Liver (tissue), 9 donors: ENCODE measurements around the gene CDH23. TPM values are rescaled to one million over a fixed set of nuclear protein-coding genes. Genes with fewer than 3 reads are reported as not detected.
A peak's percentile ranks its signal among the peaks of the same experiment; 100 is the strongest.

Experiments
- DNase-seq: peaks from one replicate; pipeline ENCODE4 v3.0.0-alpha.2; 2017; ENCODE audit warnings: low spot score
- H3K27ac ChIP-seq, 2 donors: one replicate each; pipeline ENCODE4 v1.7.0; 2013; ENCODE audit warnings: inconsistent platforms in 2 of 2, low read length in 2 of 2, control low read depth in 1 of 2, low read depth in 1 of 2, mild to moderate bottlenecking in 1 of 2
- H3K27me3 ChIP-seq, 4 donors: one replicate each; pipeline versions ENCODE4 v1.6.1 to v1.7.0; 2013; ENCODE audit warnings: low read length in 3 of 4, inconsistent platforms in 1 of 4, mild to moderate bottlenecking in 1 of 4, moderate library complexity in 1 of 4; ENCODE audit not compliant: control insufficient read depth in 4 of 4, insufficient read depth in 4 of 4
- H3K36me3 ChIP-seq, 4 donors: one replicate each; pipeline versions ENCODE4 v1.6.1 to v1.7.0; 2013; ENCODE audit warnings: low read length in 3 of 4, mild to moderate bottlenecking in 3 of 4, low read depth in 1 of 4, moderate library complexity in 1 of 4; ENCODE audit not compliant: control insufficient read depth in 4 of 4, insufficient read depth in 3 of 4
- H3K4me1 ChIP-seq, 4 donors: one replicate each; pipeline versions ENCODE4 v1.6.1 to v1.7.0; 2013; ENCODE audit warnings: low read length in 3 of 4, mild to moderate bottlenecking in 3 of 4, moderate library complexity in 1 of 4; ENCODE audit not compliant: control insufficient read depth in 4 of 4, insufficient read depth in 4 of 4
- H3K4me3 ChIP-seq, 3 donors: one replicate each; pipeline versions ENCODE4 v1.6.1 to v1.7.0; 2013; ENCODE audit warnings: low read length in 3 of 3, control low read depth in 1 of 3, low read depth in 1 of 3, mild to moderate bottlenecking in 1 of 3
- H3K9ac ChIP-seq, 2 donors: one replicate each; pipeline ENCODE4 v1.7.0; 2013; ENCODE audit warnings: low read length in 2 of 2, mild to moderate bottlenecking in 2 of 2, moderate library complexity in 2 of 2, control low read depth in 1 of 2, low read depth in 1 of 2
- H3K9me3 ChIP-seq, 4 donors: one replicate each; pipeline versions ENCODE4 v1.6.1 to v1.7.0; 2013; ENCODE audit warnings: low read length in 3 of 4; ENCODE audit not compliant: control insufficient read depth in 4 of 4
- CTCF ChIP-seq: fragments of 150-350 bp; IDR thresholded peaks from 2 replicates; pipeline ENCODE4 v1.5.1; 2017; ENCODE audit warnings: improper control_type of control experiment, low read depth, low read length; ENCODE audit not compliant: missing input control
- FOXA1 ChIP-seq: IDR thresholded peaks from 2 replicates; pipeline ENCODE4 v1.6.1; 2016; ENCODE audit warnings: antibody characterized with exemption
- FOXA2 ChIP-seq: IDR thresholded peaks from 2 replicates; pipeline ENCODE4 v1.6.1; 2016; ENCODE audit warnings: antibody characterized with exemption
- GABPA ChIP-seq, 2 donors: IDR thresholded peaks in 1 of 2; conservative IDR thresholded peaks in 1 of 2; 2 replicates each; pipeline ENCODE4 v1.6.1; 2016; ENCODE audit warnings: antibody characterized with exemption in 2 of 2, mild to moderate bottlenecking in 1 of 2, moderate library complexity in 1 of 2
- HNF4A ChIP-seq, 2 donors: conservative IDR thresholded peaks; 2 replicates each; pipeline ENCODE4 v1.6.1; 2016; ENCODE audit warnings: antibody characterized with exemption in 2 of 2, mild to moderate bottlenecking in 2 of 2
- HNF4G ChIP-seq: IDR thresholded peaks from 2 replicates; pipeline ENCODE4 v1.6.1; 2016; ENCODE audit warnings: antibody characterized with exemption
- JUND ChIP-seq, 2 donors: IDR thresholded peaks; 2 replicates each; pipeline ENCODE4 v1.6.1; 2016; ENCODE audit warnings: antibody characterized with exemption in 2 of 2
- MAX ChIP-seq: IDR thresholded peaks from 2 replicates; pipeline ENCODE4 v1.6.1; 2016; ENCODE audit warnings: antibody characterized with exemption
- NR2F2 ChIP-seq: IDR thresholded peaks from 2 replicates; pipeline ENCODE4 v1.6.1; 2016; ENCODE audit warnings: antibody characterized with exemption
- RXRA ChIP-seq, 2 donors: IDR thresholded peaks; 2 replicates each; pipeline ENCODE4 v1.6.1; 2017 to 2018; ENCODE audit warnings: antibody characterized with exemption in 2 of 2, mild to moderate bottlenecking in 1 of 2
- SP1 ChIP-seq: IDR thresholded peaks from 2 replicates; pipeline ENCODE4 v1.6.1; 2018; ENCODE audit warnings: antibody characterized with exemption, mild to moderate bottlenecking
- TAF1 ChIP-seq: conservative IDR thresholded peaks from 2 replicates; pipeline ENCODE4 v1.6.1; 2016; ENCODE audit warnings: antibody characterized with exemption, mild to moderate bottlenecking
- YY1 ChIP-seq: IDR thresholded peaks from 2 replicates; pipeline ENCODE4 v1.6.1; 2016; ENCODE audit warnings: antibody characterized with exemption, mild to moderate bottlenecking
- WGBS: extraction: QIAGEN DNeasy Blood & Tissue Kit; methylation state at CpG from one replicate; pipeline ENCODE4 v1.1.7; 2013; 5-methylcytosine and 5-hydroxymethylcytosine counted together
- polyA plus RNA-seq, 2 donors: library from polyadenylated mRNA; stranded (reverse) in 1 of 2; unstranded in 1 of 2; fragments of 200-250 nt in 1 of 2; fragments of >200 nt in 1 of 2; fragmentation: Nextera tagmentation in 1 of 2; extraction: Ambion mirVana in 1 of 2; gene quantifications; one replicate each; pipeline versions ENCODE4 v1.2.1 to v1.2.3, GENCODE V29; 2013 to 2015
- total RNA-seq, 2 donors: library from RNA; depleted of rRNA; stranded (reverse); fragments of >200 nt; gene quantifications; one replicate each; pipeline ENCODE4 v1.2.3, GENCODE V29; 2014
- TF ChIP-seq, protein P1 (sequence below): IDR thresholded peaks from 2 replicates; pipeline ENCODE4 v1.6.1; 2016; ENCODE audit warnings: antibody characterized with exemption
- donor health status: healthy.
- donor health status: healthy.
- donor health status: healthy.
- donor health status: healthy.
- donor health status: healthy.

Gene CDH23
- total and polyA plus RNA-seq, 4 donors, result 1.5 to 4.7 (median 3.4) TPM

DNA sequence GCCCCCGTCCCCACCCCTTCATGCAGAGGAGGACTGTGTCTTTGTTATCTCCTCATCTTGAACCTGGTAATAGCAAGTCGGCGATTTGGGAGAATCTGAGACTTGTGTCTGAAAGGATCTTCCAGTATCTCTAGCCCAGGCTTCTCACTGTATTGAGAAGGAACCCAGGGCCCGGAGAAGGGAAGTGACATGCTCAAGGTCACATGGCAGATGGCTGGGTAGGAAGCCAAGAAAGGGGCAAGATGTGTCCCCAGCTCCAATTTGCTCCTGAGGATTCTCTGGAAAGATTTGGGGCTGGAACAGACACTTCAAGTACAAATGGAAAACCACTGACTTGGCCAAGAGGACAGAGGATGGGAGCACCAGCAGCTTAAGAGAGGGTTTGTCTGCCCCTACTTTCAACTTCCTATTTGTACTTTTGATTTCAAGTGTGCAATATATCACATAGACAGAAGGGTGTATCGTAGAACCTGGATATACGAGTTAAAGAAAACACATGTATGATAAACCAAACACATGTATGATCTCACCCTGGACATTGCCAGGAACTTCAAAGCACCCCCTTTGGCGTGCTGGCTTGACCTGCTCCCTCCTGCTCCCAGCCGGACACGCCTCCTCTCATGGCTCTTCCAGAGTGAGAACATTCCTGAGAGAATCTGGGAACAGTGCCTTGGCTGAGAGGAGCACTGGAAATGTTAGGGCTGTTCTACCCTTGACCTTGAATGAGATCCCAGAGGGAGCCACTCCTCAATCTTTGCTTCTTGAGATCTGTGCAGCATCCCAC, 79.7 kb downstream of the CDH23 start:
- H3K36me3 ChIP-seq, result no peaks in the 10 kb centered on the region
- DNase-seq, result no peak
- H3K4me1 ChIP-seq, result peaks cover 20 to 46% (median 35%) of the 10 kb centered on the region in 4 donors
- no peak for TF ChIP-seq HNF4G
- no peak for TF ChIP-seq CTCF
- no peak for TF ChIP-seq MAX
- TF ChIP-seq NR2F2, result peak; percentile 80
- no peak overlapping the region for H3K4me3 ChIP-seq
- no peak overlapping the region for H3K27ac ChIP-seq
- 77% methylated on average over 9 of the region's 9 CpGs for WGBS
- H3K9me3 ChIP-seq, result no peaks in the 10 kb centered on the region
- no peak overlapping the region for H3K9ac ChIP-seq
- H3K27me3 ChIP-seq, result no peaks in the 10 kb centered on the region

- TF ChIP-seq GABPA (IDR thresholded peaks at IDR 0.05 in 1 of 2, conservative IDR thresholded peaks at IDR 0.05 in 1 of 2) (no peak), FOXA1 (no peak), HNF4A (conservative IDR thresholded peaks at IDR 0.05) (no peak), JUND (IDR thresholded peaks at IDR 0.05) (no peak), YY1 (no peak), NR2F2 (no peak), SP1 (no peak), CTCF (no peak), RXRA (IDR thresholded peaks at IDR 0.05) (no peak), HNF4G (no peak), MAX (no peak), TAF1 (no peak), FOXA2 (no peak)
- TF ChIP-seq, protein P1, sequence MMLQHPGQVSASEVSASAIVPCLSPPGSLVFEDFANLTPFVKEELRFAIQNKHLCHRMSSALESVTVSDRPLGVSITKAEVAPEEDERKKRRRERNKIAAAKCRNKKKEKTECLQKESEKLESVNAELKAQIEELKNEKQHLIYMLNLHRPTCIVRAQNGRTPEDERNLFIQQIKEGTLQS, result no peak
- 80% methylated on average over 3 of the region's 3 CpGs for WGBS
Measured at GRCh38 chr10:71478173-71478572, 81.5 kb downstream of the CDH23 start.

More at GRCh38 chr10:71478173-71478572, 81.5 kb downstream of the CDH23 start:
- Histone ChIP-seq H3K9me3 (no peaks in the 10 kb centered on the region), H3K9ac (no peak overlapping the region), H3K4me3 (no peak overlapping the region), H3K36me3 (no peaks in the 10 kb centered on the region), H3K27me3 (no peaks in the 10 kb centered on the region), H3K4me1 (peaks cover 10 to 29% (median 23%) of the 10 kb centered on the region in 4 donors), H3K27ac (no peak overlapping the region)
- DNase-seq, result no peak
